ENCODE results near the gene DLG5. TPM values are rescaled to one million over a fixed set of nuclear protein-coding genes. Genes with fewer than 3 reads are reported as not detected.

DLG5 gene
- total RNA-seq, 4 donors from 2014 or later: 28.6 to 51.2 (median 40.3) TPM

DNA sequence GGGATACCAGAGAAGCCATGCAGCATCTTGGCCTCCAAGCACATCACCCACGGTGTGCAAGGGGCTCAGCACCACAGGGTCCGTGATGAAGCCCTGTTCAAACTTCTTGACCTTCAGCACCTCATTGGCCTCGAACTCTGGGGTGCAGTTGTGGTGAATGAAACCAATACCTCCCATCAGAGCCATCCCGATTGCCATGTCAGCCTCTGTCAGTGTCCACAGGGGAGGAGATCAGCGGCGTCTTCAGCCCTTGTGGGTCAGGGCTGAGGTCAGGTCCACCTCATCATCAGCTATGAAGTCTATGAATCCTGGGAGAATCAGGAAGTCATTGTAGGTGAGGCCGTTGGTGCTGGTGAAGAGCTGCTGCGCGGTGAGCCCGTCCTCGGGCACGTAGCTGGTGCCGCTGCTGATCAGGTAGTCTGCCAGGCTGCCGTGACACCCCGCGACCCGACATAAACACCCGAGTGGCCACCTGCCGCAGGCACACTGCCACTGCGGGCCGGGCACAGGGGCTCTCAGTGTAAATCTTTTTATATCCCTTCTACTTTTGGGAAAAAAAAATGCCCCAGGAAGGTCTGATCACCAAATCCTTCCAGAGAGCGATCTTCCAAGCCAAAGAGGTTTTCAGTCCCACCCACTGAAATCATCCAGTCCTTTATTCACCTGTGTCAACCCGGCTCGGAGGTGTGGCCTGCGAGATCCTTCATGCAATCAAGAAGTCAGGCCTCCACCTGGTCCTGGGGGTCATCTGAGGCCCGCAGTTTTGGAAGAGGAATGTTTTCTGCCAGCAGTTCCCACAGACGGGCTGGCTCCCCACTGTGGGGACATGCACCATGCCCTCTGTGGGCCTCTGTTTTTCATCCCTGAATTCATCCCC is 144.9 kb downstream of the DLG5 start:
- ATAC-seq (no peak), DNase-seq (no peak)
- H3K27ac ChIP-seq: peak overlapping the region in 2 of 4 donors; percentile 25 to 58
- intact Hi-C loops (cut with DNase I; ENCODE audit: low total_unique reads): no loop called here
- H3K4me1 ChIP-seq: peaks cover 0 to 4% of the 10 kb centered on the region in 2 donors
- in situ Hi-C loops (cut with MboI; ENCODE audit: low sequenced_read_pairs in 4 of 4): no loop called here
- H3K27me3 ChIP-seq: no peaks in the 10 kb centered on the region
- no peak for TF ChIP-seq POLR2A (IDR thresholded peaks at IDR 0.05)
- TF ChIP-seq, protein P1, sequence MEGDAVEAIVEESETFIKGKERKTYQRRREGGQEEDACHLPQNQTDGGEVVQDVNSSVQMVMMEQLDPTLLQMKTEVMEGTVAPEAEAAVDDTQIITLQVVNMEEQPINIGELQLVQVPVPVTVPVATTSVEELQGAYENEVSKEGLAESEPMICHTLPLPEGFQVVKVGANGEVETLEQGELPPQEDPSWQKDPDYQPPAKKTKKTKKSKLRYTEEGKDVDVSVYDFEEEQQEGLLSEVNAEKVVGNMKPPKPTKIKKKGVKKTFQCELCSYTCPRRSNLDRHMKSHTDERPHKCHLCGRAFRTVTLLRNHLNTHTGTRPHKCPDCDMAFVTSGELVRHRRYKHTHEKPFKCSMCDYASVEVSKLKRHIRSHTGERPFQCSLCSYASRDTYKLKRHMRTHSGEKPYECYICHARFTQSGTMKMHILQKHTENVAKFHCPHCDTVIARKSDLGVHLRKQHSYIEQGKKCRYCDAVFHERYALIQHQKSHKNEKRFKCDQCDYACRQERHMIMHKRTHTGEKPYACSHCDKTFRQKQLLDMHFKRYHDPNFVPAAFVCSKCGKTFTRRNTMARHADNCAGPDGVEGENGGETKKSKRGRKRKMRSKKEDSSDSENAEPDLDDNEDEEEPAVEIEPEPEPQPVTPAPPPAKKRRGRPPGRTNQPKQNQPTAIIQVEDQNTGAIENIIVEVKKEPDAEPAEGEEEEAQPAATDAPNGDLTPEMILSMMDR (IDR thresholded peaks at IDR 0.05 in 4 of 5, conservative IDR thresholded peaks at IDR 0.05 in 1 of 5): no peak
- H3K9me3 ChIP-seq: no peaks in the 10 kb centered on the region
- peaks cover 0 to 23% of the 10 kb centered on the region in 2 donors for H3K36me3 ChIP-seq
- no peak overlapping the region for H3K4me3 ChIP-seq

DNA sequence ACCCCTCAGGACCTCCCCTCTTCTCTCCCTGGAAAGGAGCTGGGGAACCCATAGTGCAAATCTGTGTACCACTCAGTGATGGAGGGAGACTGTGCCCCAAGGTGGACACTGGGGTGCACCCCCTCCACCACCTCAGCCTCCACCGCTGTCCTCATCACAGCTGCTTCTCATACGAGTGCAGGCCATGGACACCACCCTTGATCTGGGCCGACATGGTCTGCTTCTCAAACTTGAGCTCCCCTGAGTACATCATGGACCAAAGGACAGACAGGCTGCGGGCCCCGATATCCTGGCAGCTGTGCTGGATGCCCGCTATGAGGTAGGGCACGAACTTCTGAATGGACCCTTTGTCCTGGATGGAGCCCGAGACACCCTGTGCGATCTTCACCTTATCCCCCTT is 146.4 kb downstream of the DLG5 start:
- Histone ChIP-seq H3K36me3 (peaks cover 0 to 23% of the 10 kb centered on the region in 2 donors), H3K27ac (no peak overlapping the region), H3K4me1 (peaks cover 0 to 4% of the 10 kb centered on the region in 2 donors), H3K4me3 (no peak overlapping the region), H3K27me3 (no peaks in the 10 kb centered on the region), H3K9me3 (no peaks in the 10 kb centered on the region)
- ATAC-seq: no peak
- DNase-seq: no peak
- in situ Hi-C loops (cut with MboI; ENCODE audit: low sequenced_read_pairs in 4 of 4) (no loop called here), intact Hi-C loops (cut with DNase I; ENCODE audit: low total_unique reads) (no loop called here)
- TF ChIP-seq, protein P1 (IDR thresholded peaks at IDR 0.05 in 4 of 5, conservative IDR thresholded peaks at IDR 0.05 in 1 of 5): no peak
- no peak for TF ChIP-seq POLR2A (IDR thresholded peaks at IDR 0.05)

DNA sequence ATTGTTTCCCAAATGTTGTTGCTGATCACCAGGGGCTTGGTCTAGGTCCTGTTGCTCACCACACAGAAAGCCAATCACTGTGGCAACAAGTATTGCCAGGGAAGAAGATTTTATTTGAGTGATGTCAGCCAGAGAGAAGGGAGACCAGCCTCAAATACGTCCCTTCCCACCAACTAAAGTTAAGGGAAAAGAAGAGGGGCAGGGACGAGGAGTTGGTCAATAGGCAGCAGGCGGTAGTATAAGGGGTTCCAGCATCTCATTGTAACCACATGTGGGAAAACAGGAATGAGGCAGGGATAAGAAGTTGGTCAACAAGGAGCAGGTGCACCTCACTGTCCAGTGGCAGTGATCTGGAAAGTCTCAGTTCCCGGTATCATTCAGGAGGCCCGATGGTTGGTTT is 150.1 kb downstream of the DLG5 start:
- Histone ChIP-seq H3K9me3 (no peaks in the 10 kb centered on the region), H3K4me3 (no peak overlapping the region), H3K27ac (no peak overlapping the region), H3K4me1 (peaks cover 7 to 8% of the 10 kb centered on the region in 2 donors), H3K36me3 (peaks cover 0 to 18% of the 10 kb centered on the region in 2 donors), H3K27me3 (no peaks in the 10 kb centered on the region)
- in situ Hi-C loops (cut with MboI; ENCODE audit: low sequenced_read_pairs in 4 of 4) (no loop called here), intact Hi-C loops (cut with DNase I; ENCODE audit: low total_unique reads) (no loop called here)
- ATAC-seq (no peak), DNase-seq (no peak)
- TF ChIP-seq POLR2A (IDR thresholded peaks at IDR 0.05): no peak
- TF ChIP-seq, protein P1 (IDR thresholded peaks at IDR 0.05 in 4 of 5, conservative IDR thresholded peaks at IDR 0.05 in 1 of 5): no peak

DNA sequence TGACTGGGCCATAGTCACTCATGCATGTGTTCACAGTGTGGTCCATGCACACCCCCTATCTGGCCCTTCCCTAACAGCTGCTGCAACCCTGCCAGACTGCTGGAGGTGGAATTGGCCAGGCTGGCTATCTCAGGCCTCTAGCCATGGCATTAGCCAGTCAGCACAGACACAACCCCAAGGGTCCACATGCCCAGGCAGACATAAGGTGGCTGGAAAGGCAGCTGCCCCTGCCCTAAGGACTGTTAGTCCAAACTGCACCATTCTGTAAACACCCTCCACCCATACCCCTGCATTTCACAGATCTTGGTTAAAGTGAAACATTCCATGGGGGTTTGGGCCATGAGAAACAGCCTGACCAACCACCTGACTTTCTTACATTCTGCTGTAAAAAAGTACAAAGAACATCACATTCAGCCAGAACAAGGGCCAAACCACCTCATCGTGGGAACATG is 151.6 kb downstream of the DLG5 start:
- in situ Hi-C loops (cut with MboI; ENCODE audit: low sequenced_read_pairs in 4 of 4): no loop called here
- TF ChIP-seq, protein P1 (IDR thresholded peaks at IDR 0.05 in 4 of 5, conservative IDR thresholded peaks at IDR 0.05 in 1 of 5): no peak
- no peak for TF ChIP-seq POLR2A (IDR thresholded peaks at IDR 0.05)
- ATAC-seq (no peak), DNase-seq (no peak)
- Histone ChIP-seq H3K4me3 (no peak overlapping the region), H3K27me3 (no peaks in the 10 kb centered on the region), H3K27ac (no peak overlapping the region), H3K9me3 (no peaks in the 10 kb centered on the region), H3K36me3 (peaks cover 0 to 4% of the 10 kb centered on the region in 2 donors), H3K4me1 (peaks cover 7 to 8% of the 10 kb centered on the region in 2 donors)
- intact Hi-C loops (cut with DNase I; ENCODE audit: low total_unique reads): no loop called here

Measured in gastrocnemius medialis (tissue), 4 donors.